AG04449 (cell line): ENCODE results near the gene TYMS.

Experiments used
- CTCF ChIA-PET: fragments of 350-600 bp; formaldehyde crosslinking; extraction: SDS; loops from one replicate; lab custom pipeline; 2021; ENCODE audit warnings: antibody characterized with exemption; lab: Yijun Ruan, JAX
- POLR2A ChIA-PET: fragments of 400-600, 350-600 bp; formaldehyde crosslinking; extraction: SDS; loops from one replicate; lab custom pipeline; 2020; ENCODE audit warnings: antibody characterized with exemption, inconsistent platforms; lab: Yijun Ruan, JAX
- DNase-seq: peaks from one replicate; pipeline ENCODE4 v3.0.0-alpha.2; 2010; ENCODE audit warnings: low read depth, low spot score
- H3K4me3 ChIP-seq: 2 replicates; pipeline ENCODE4 v1.5.1; 2011; ENCODE audit warnings: low read depth, mild to moderate bottlenecking, control low read depth, low read length
- TF ChIP-seq, protein P1 (sequence below): IDR thresholded peaks from one replicate; pipeline ENCODE4 v1.5.1; 2011; ENCODE audit warnings: mild to moderate bottlenecking, moderate library complexity, low read length, control low read depth, inconsistent platforms; ENCODE audit not compliant: insufficient read depth; ENCODE audit errors: missing control alignments

Gene TYMS

DNA sequence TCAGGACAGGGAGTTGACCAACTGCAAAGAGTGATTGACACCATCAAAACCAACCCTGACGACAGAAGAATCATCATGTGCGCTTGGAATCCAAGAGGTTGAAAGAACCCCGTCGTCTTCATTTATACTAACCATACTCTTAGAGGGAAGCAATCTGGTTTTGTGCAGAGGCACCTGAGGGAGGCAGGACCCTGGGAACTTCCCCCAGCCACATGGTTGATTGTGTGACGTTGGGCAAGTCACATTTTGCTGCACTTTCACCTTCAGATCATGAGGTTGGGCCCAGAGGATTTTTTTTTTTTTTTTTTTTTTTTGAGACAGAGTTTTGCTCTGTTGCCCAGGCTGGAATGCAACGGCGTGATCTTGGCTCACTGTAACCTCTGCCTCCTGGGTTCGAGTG lies 11.6 kb downstream of the TYMS start:
- ChIA-PET CTCF (no interaction called here), POLR2A (no interaction called here)
- H3K4me3 ChIP-seq: no peak overlapping the region
- TF ChIP-seq, protein P1, sequence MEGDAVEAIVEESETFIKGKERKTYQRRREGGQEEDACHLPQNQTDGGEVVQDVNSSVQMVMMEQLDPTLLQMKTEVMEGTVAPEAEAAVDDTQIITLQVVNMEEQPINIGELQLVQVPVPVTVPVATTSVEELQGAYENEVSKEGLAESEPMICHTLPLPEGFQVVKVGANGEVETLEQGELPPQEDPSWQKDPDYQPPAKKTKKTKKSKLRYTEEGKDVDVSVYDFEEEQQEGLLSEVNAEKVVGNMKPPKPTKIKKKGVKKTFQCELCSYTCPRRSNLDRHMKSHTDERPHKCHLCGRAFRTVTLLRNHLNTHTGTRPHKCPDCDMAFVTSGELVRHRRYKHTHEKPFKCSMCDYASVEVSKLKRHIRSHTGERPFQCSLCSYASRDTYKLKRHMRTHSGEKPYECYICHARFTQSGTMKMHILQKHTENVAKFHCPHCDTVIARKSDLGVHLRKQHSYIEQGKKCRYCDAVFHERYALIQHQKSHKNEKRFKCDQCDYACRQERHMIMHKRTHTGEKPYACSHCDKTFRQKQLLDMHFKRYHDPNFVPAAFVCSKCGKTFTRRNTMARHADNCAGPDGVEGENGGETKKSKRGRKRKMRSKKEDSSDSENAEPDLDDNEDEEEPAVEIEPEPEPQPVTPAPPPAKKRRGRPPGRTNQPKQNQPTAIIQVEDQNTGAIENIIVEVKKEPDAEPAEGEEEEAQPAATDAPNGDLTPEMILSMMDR: no peak
- no peak for DNase-seq

DNA sequence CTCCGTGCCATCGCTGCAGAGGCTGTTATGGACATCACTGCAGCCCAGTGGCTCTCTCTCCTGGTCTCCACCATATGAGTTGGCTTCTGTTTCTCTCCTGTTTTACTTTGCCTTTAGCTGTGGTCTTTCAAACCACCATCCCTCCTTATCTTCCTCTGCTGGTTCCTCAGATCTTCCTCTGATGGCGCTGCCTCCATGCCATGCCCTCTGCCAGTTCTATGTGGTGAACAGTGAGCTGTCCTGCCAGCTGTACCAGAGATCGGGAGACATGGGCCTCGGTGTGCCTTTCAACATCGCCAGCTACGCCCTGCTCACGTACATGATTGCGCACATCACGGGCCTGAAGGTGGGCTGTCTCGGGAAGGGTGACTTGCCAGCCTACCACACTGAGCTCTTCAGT lies 13.1 kb downstream of the TYMS start:
- no peak overlapping the region for H3K4me3 ChIP-seq
- TF ChIP-seq, protein P1: no peak
- no peak for DNase-seq
- POLR2A ChIA-PET: interaction anchor here (0.8 kb wide), 1 partner anchor 12 kb away, joined by 3 read pairs; no protein-coding TSS in a partner anchor
- CTCF ChIA-PET: no interaction called here

DNA sequence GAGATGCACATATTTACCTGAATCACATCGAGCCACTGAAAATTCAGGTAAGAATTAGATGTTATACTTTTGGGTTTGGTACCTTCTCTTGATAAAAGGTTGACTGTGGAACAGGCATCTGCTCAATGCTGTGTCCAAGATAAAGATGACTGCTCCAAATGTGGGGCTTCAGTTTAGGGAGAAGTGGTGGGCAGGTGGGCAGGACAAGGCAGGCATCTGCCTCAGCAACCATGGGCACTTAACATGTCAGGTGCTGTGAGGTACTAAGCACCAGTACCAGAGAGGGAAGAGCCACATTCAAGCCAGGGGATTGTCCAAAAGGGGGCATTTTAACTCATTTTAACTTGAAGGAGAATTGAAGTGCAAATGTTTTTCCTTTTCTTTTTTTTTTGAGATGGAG lies 14.0 kb downstream of the TYMS start:
- no peak for DNase-seq
- H3K4me3 ChIP-seq: no peak overlapping the region
- ChIA-PET CTCF (no interaction called here), POLR2A (interaction anchor here (0.8 kb wide), 1 partner anchor 13 kb away, joined by 3 read pairs; no protein-coding TSS in a partner anchor)
- TF ChIP-seq, protein P1: no peak

DNA sequence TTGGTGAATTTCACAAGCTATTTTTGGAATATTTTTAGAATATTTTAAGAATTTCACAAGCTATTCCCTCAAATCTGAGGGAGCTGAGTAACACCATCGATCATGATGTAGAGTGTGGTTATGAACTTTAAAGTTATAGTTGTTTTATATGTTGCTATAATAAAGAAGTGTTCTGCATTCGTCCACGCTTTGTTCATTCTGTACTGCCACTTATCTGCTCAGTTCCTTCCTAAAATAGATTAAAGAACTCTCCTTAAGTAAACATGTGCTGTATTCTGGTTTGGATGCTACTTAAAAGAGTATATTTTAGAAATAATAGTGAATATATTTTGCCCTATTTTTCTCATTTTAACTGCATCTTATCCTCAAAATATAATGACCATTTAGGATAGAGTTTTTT lies 15.9 kb downstream of the TYMS start:
- ChIA-PET CTCF (interaction anchor here (1.1 to 1.7 kb wide), 3 partner anchors 49 to 166 kb away, joined by 4 to 8 read pairs (median 4); no protein-coding TSS in a partner anchor), POLR2A (interaction anchor here (0.7 kb wide), 1 partner anchor 405 kb away, joined by 3 read pairs; no protein-coding TSS in a partner anchor)
- DNase-seq: no peak
- TF ChIP-seq, protein P1: no peak
- H3K4me3 ChIP-seq: no peak overlapping the region

DNA sequence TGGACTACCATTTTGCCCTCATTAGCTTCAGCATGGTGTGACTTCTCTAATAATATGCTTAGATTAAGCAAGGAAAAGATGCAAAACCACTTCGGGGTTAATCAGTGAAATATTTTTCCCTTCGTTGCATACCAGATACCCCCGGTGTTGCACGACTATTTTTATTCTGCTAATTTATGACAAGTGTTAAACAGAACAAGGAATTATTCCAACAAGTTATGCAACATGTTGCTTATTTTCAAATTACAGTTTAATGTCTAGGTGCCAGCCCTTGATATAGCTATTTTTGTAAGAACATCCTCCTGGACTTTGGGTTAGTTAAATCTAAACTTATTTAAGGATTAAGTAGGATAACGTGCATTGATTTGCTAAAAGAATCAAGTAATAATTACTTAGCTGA lies 16.3 kb downstream of the TYMS start:
- POLR2A ChIA-PET: no interaction called here

DNA sequence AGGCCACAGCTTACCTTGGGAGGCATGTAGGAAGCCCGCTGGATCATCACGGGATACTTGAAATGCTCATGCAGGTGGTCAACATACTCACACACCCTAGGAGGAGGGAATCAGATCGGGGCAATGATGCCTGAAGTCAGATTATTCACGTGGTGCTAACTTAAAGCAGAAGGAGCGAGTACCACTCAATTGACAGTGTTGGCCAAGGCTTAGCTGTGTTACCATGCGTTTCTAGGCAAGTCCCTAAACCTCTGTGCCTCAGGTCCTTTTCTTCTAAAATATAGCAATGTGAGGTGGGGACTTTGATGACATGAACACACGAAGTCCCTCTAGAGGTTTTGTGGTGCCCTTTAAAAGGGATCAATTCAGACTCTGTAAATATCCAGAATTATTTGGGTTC lies 17.9 kb downstream of the TYMS start:
- CTCF ChIA-PET: interaction anchor here (0.6 kb wide), 1 partner anchor 496 kb away, joined by 3 read pairs; no protein-coding TSS in a partner anchor

More for the DNA sequence above, 16.3 kb downstream of the TYMS start:
- TF ChIP-seq, protein P1: no peak
- no peak for DNase-seq
- CTCF ChIA-PET: interaction anchor here (1.1 to 1.7 kb wide), 3 partner anchors 50 to 166 kb away, joined by 4 to 8 read pairs (median 4); no protein-coding TSS in a partner anchor
- H3K4me3 ChIP-seq: no peak overlapping the region

More for the DNA sequence above, 17.9 kb downstream of the TYMS start:
- TF ChIP-seq, protein P1: no peak
- no peak overlapping the region for H3K4me3 ChIP-seq
- POLR2A ChIA-PET: no interaction called here
- DNase-seq: no peak
